Spleen (tissue), 11 donors: ENCODE results near the gene NUTF2. TPM values are rescaled to one million over a fixed set of nuclear protein-coding genes. Genes with fewer than 3 reads are reported as not detected.
"Not testable (repeated sequence)": the region's sequence is repeated elsewhere in the genome, so short reads cannot be mapped to it uniquely, and the experiment has no call there.

Source experiments
- DNase-seq: peaks from one replicate; pipeline ENCODE4 v3.0.0-alpha.2; 2020
- H3K27ac ChIP-seq, 8 donors: fragments of 200-600 bp; sonication (generic) in 7 of 8; 1 replicate in 4 of 8; 2 replicates in 4 of 8; pipeline versions ENCODE4 v1.5.0 to v1.8.0; 2016 to 2021; ENCODE audit warnings: inconsistent platforms in 4 of 8, mild to moderate bottlenecking in 4 of 8, moderate library complexity in 1 of 8
- H3K27me3 ChIP-seq, 7 donors: fragments of 200-600 bp; sonication (generic) in 6 of 7; replicated peaks in 1 of 7; 1 replicate in 4 of 7; 2 replicates in 3 of 7; pipeline versions ENCODE4 v1.5.0 to v1.8.0; 2016 to 2021; ENCODE audit warnings: inconsistent platforms in 3 of 7, mild to moderate bottlenecking in 1 of 7
- H3K36me3 ChIP-seq, 6 donors: fragments of 200-600 bp; sonication (generic) in 5 of 6; 1 replicate in 4 of 6; 2 replicates in 2 of 6; pipeline versions ENCODE4 v1.5.0 to v1.8.0; 2016 to 2021; ENCODE audit warnings: inconsistent platforms in 2 of 6
- H3K4me1 ChIP-seq, 6 donors: fragments of 200-600 bp; sonication (generic) in 5 of 6; 1 replicate in 3 of 6; 2 replicates in 3 of 6; pipeline versions ENCODE4 v1.5.0 to v1.8.0; 2016 to 2021; ENCODE audit warnings: inconsistent platforms in 3 of 6
- H3K4me3 ChIP-seq, 8 donors: fragments of 200-600 bp; sonication (generic) in 7 of 8; 1 replicate in 4 of 8; 2 replicates in 4 of 8; pipeline versions ENCODE4 v1.5.0 to v1.8.0; 2016 to 2021; ENCODE audit warnings: inconsistent platforms in 4 of 8, mild to moderate bottlenecking in 4 of 8, moderate library complexity in 2 of 8
- H3K9me3 ChIP-seq, 8 donors: fragments of 200-600 bp; sonication (generic) in 7 of 8; 1 replicate in 4 of 8; 2 replicates in 4 of 8; pipeline versions ENCODE4 v1.5.0 to v1.8.0; 2016 to 2021; ENCODE audit warnings: inconsistent platforms in 4 of 8
- CTCF ChIP-seq, 11 experiments: fragments of 200-600 bp in 7 of 11; fragments of 450-650 bp in 4 of 11; sonication (generic) in 4 of 11; IDR thresholded peaks in 8 of 11; conservative IDR thresholded peaks in 3 of 11; 1 replicate in 7 of 11; 2 replicates in 4 of 11; pipeline versions ENCODE4 v1.4.0 to v1.8.0; 2016 to 2021; ENCODE audit warnings: antibody characterized with exemption in 11 of 11, inconsistent platforms in 4 of 11, mild to moderate bottlenecking in 1 of 11
- POLR2A ChIP-seq, 3 donors: fragments of 450-650 bp; IDR thresholded peaks; one replicate each; pipeline ENCODE4 v1.5.1; 2017; ENCODE audit warnings: antibody characterized with exemption in 3 of 3, mild to moderate bottlenecking in 1 of 3
- POLR2AphosphoS5 ChIP-seq, 3 donors: sonication (generic); formaldehyde crosslinking; IDR thresholded peaks; one replicate each; pipeline ENCODE4 v1.5.1; 2017; ENCODE audit warnings: antibody characterized with exemption in 3 of 3
- WGBS, 5 donors: extraction: QIAGEN DNeasy Blood & Tissue Kit in 3 of 5; methylation state at CpG; one replicate each; pipeline versions ENCODE4 v1.1.5 to v1.1.7; 2013 to 2018; 5-methylcytosine and 5-hydroxymethylcytosine counted together
- intact Hi-C: fragments of 100-400 bp; cut with DNase I; formaldehyde crosslinking; loops from one replicate; pipeline ENCODE4 v1.15.0; 2023; ENCODE audit warnings: low total_unique reads
- polyA plus RNA-seq, 3 donors: library from polyadenylated mRNA; stranded (reverse); fragments of 200-250 nt; gene quantifications; one replicate each; pipeline ENCODE4 v1.2.1, GENCODE V29; 2013
- total RNA-seq, 7 donors: library from RNA; depleted of rRNA in 3 of 7; stranded (reverse); fragments of >200 nt in 3 of 7; fragmentation: NEBNext Ultra II Directional in 4 of 7; extraction: Animal tissue kit (Norgen Biotek cat#: 25700) in 4 of 7; gene quantifications; one replicate each; pipeline versions ENCODE4 v1.1.0 to v1.2.1, GENCODE V29; 2016 to 2021
- donor health status: healthy with polysubstance abuse.
- donor health status: DM: no; HTN: no; CAD: no; lungs with moderate emphysema.
- donor health status: DM: no; HTN: no; CAD: no.
- donor health status: Bipolar disorder and iron deficiency.
- donor health status: healthy.
- donor health status: DM: no; HTN: no; CAD: no.
- donor health status: DM: yes; HTN: yes; CAD: no.

The NUTF2 gene
- total and polyA plus RNA-seq, 10 donors = 38.8 to 116 (median 52.6) TPM

DNA sequence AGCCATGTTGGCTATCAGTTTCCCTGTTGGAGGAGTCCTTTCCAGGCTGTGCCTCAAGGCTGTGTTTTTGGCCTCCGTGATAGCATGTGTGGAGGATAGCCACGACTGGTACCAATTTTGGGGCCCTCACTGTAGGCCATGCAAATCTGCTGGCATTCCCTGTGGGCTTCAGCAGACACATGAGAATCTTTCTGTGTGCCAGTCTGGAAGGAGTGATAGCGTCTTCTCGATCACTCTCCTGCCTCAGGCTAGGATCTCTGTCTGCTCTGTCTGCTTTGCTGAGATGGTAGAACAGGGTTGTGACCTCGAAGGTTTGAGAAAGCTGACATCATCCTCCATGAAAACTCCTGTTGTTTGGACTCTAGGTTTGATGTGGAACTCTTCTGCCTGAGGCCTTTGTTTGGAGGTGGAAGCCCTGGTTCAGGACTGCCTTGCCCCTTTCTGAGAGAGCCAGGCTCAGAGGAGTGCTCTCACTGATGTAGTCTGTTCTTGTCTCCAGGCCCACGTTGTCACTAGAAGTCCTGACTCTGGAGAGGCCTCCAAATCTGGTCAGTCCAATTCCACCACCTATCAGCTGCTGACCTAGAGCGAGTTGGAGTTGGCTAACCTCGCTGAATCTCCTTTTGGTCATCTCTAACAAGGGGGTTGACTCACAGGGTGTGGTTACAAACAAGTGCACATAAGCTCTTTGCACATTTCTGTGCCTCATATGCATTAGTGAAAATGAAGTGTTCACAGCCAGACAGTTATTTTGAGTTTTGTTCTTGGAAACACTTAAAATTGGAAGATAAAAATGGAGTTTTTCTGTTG, 14.1 kb downstream of the NUTF2 start:
- peaks cover 0 to 37% (median 19%) of the 10 kb centered on the region in 6 donors for H3K36me3 ChIP-seq
- H3K4me3 ChIP-seq = no peak overlapping the region
- no peaks in the 10 kb centered on the region for H3K9me3 ChIP-seq
- no peak overlapping the region for H3K27ac ChIP-seq
- H3K4me1 ChIP-seq = peaks cover 0 to 34% (median 15%) of the 10 kb centered on the region in 6 donors
- no peak for DNase-seq
- H3K27me3 ChIP-seq = no peaks in the 10 kb centered on the region
- 83 to 94% (median 89%) methylated on average over 7 to 8 of the region's 8 CpGs for whole genome bisulfite sequencing, 5 donors
- TF ChIP-seq POLR2A (IDR thresholded peaks at IDR 0.05) (no peak), POLR2AphosphoS5 (IDR thresholded peaks at IDR 0.05) (no peak), CTCF (IDR thresholded peaks at IDR 0.05 in 8 of 11, conservative IDR thresholded peaks at IDR 0.05 in 3 of 11) (no peak)
- intact Hi-C loops = no loop called here

DNA sequence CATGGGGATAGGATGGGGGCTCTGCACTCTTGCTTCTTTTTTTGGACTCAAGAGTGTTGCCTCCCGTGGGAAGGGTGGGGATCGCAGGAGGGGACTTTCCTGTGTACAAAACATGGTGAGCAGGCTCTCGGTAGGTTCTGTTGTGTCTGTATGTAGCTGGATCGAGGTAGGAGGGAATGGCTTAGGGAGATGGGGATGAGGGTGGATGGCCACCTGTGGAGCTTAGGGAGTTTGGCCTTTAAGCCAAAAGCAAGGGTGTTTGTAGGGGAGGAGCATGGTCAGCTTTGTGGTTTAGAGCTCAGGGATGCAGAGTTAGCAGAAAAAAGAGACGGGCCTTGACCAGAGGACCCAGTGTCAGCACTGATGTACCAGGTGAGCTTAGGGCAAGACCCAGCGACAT, 15.1 kb downstream of the NUTF2 start:
- no peak overlapping the region for H3K27ac ChIP-seq
- peaks cover 0 to 30% (median 13%) of the 10 kb centered on the region in 6 donors for H3K4me1 ChIP-seq
- TF ChIP-seq CTCF (IDR thresholded peaks at IDR 0.05 in 8 of 11, conservative IDR thresholded peaks at IDR 0.05 in 3 of 11) (no peak), POLR2A (IDR thresholded peaks at IDR 0.05) (no peak), POLR2AphosphoS5 (IDR thresholded peaks at IDR 0.05) (no peak)

GRCh38 chr16:67862623-67863583, 16.2 kb downstream of the NUTF2 start:
- intact Hi-C loops = no loop called here
- TF ChIP-seq POLR2AphosphoS5 (IDR thresholded peaks at IDR 0.05) (no peak), CTCF (IDR thresholded peaks at IDR 0.05 in 8 of 11, conservative IDR thresholded peaks at IDR 0.05 in 3 of 11) (no peak), POLR2A (IDR thresholded peaks at IDR 0.05) (no peak)
- Histone ChIP-seq H3K27me3 (no peaks in the 10 kb centered on the region), H3K36me3 (peaks cover 0 to 58% (median 36%) of the 10 kb centered on the region in 6 donors), H3K27ac (no peak overlapping the region), H3K4me1 (peaks cover 0 to 19% (median 4%) of the 10 kb centered on the region in 6 donors), H3K9me3 (no peaks in the 10 kb centered on the region), H3K4me3 (no peak overlapping the region)
- WGBS, 5 donors = 90 to 93% (median 91%) methylated on average over 11 of the region's 11 CpGs
- DNase-seq = no peak

More for the DNA sequence above, 15.1 kb downstream of the NUTF2 start:
- DNase-seq = no peak
- no peaks in the 10 kb centered on the region for H3K9me3 ChIP-seq
- intact Hi-C loops = no loop called here
- no peak overlapping the region for H3K4me3 ChIP-seq
- no peaks in the 10 kb centered on the region for H3K27me3 ChIP-seq
- WGBS, 5 donors = 79 to 93% (median 88%) methylated on average over 6 of the region's 6 CpGs
- peaks cover 0 to 48% (median 28%) of the 10 kb centered on the region in 6 donors for H3K36me3 ChIP-seq

- H3K9me3 ChIP-seq, H3K4me3 ChIP-seq, H3K27ac ChIP-seq, intact Hi-C loops, DNase-seq, H3K27me3 ChIP-seq: not testable (repeated sequence)
- WGBS, 5 donors = 92 to 97% (median 94%) methylated on average over 6 of the region's 6 CpGs
- peaks cover 0 to 70% (median 48%) of the 10 kb centered on the region in 6 donors for H3K36me3 ChIP-seq
- peaks cover 0 to 12% (median 0%) of the 10 kb centered on the region in 6 donors for H3K4me1 ChIP-seq
Measured at GRCh38 chr16:67864044-67864443, 17.3 kb downstream of the NUTF2 start.
